Activated gamma-delta T cell treated with anti-CD3 and anti-CD28 coated beads, Interleukin-2, amount 50 U/mL, for 16 hours (primary cell): ENCODE data around the gene CELF4.

ENCODE experiments used
- DNase-seq: peaks from one replicate; pipeline ENCODE4 v3.0.0-alpha.2; 2020; ENCODE audit warnings: low read depth

Gene CELF4

DNA sequence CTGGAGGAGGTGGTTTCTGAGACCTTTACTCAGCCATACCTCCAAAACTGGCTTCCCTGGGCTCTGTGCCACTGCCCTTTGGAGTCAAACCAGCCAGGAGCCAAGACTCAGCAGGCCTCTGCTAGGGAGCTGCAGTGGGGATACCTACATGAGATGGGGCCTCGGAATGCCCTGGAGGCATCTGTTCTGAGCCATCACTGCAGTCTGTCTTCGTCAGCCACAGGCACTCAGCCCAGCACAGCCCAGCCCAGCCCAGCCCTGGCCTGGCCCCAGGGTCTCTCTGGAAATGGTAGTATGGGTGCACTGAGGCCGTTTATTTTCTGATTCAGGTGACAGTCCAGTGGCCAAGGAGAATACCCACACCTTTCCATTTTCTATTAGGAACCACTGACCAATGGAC is 209.8 kb downstream of the CELF4 start:
- DNase-seq: no peak

DNA sequence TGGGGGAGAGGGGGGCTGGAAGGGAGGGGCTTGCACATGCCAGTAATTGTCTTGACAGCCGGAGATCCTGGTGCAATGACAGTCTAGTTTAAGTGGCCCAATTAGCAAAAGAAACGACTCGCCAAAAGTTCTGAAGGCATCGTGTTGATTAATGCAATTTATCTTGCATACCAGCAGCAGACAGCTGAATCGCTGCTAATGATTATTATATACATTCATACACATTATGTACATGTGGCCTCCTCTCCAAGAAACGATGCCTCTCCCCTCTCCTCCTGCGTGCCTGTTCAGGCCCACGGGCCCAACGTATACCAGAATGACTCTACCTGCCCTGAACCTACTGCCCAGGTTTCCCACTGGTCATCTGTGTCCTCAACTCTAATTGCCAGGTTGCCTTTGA is 214.5 kb downstream of the CELF4 start:
- DNase-seq: no peak

DNA sequence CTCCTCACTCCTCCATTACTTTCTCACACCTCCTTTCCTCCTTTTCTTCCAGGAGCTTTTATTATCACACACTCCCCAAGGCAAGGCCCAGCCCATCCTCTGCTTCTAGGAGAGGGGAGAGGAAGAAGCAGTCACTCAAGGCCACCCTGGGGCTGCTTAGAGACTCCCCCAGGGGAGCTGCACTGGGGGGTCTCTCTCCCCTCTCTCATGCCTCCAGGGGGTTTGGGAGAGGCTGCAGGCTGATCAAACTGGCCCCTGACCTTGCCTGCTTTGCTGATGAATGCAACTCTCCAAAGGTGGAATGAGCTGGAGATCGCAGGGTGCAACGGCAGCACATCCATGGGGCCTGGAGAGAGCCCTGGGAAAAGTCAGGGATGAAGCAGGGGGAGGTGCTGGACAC is 216.9 kb downstream of the CELF4 start:
- DNase-seq: no peak

DNA sequence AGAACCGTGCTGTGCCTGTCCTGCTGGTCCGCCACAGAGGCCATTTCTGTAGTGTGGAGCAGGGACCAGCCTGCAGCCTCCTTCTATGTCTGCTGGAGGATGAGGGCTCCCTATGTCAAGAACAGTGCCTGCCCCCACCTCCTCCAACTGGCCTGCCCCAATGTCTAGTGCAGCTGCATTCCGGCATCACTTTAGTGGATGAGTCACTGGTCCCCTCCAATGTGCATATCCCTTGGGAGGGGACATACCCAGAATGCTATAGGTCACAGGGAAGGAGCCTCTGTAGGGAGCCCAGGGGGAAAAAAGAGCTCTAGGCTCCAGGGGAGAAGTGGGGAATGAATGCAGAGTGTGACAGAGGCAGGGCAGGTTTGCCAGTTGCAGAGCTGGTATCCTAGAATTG is 219.6 kb downstream of the CELF4 start:
- DNase-seq: no peak

DNA sequence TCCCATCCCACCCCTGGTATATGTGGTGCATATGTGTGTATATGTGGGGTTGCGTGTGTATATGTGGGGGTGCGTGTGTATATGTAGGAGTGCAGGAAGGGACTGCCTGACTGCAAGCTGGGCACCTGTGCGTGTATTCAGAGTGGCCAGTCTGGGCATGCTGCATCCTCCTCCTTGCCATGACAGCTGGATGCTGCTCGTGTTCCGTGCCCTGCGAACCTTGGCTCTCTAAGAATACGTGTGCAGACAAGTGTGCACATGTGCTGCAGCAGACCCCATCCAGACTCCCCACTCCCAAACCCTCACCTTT is 222.1 kb downstream of the CELF4 start:
- no peak for DNase-seq

DNA sequence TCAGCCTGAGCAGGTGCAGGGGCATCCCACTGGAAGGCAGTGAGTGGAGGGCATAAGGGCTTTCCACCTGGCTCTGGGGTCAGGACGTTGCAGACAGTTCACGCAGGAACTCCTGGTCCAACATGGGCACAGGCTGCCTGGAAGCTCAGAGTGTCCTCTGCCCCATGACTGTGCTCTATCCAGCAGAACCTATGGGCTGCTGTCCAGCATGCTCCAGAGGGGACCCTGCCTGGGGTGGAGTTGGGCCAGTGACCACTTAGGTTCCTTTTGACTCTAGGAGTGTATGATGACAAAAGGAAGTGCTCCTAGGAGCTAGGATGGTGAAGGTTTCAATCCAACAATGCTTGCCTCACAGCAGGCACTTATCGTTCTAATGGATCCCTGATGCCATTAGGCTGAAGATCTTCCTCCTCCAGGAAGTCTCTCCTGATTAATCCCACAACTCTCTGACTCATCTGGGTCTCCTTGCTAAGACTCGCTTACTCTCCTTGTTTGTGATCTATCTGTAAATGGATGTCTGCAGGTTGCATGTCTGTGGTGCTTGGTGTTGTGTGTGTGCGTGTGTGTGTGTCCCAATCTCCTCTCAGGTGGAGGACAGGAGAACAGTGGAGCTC is 224.0 kb downstream of the CELF4 start:
- DNase-seq: no peak

DNA sequence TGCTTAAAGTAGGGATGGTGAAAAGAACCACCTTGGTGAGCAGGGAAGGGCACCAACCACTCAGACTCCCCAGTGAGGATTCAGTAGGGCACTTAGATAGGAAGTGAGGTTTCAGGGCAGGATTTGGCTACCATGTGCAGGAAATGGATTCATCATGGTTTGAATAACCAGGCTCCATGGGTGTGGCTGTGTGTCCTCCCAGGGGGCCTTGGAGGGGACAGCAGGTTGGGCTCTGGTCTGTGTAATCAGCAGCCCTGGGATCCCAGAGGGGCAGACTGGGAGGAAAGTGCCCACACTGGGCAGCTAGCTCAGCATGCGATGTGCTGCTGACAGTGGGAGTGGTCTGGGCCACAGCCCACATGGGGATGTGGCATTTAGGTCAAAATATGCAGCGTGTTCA is 224.6 kb downstream of the CELF4 start:
- no peak for DNase-seq

DNA sequence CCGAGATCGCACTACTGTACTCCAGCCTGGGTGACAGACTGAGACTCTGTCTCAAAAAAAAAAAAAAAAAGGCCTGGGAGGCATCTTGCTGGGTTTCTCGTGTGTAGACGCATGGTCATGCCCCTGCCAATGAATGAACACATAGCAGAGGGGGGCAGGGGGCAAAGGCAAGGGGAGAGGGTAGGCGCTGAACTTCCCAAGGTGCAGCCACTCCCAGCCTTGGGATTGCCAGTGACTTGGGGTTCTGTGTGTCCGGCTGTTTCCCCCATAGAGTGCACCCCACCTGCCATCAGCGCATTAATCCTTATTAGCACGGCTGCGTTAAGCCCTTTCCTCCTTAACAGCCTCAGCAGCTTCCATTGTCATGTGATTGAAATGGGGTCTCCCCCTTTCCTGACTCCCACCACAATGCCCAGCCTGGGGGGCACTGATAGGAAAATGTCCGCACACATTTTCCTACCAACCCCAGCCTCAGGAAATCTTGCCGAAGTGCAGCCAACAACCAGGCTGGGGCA is 225.8 kb downstream of the CELF4 start:
- no peak for DNase-seq

DNA sequence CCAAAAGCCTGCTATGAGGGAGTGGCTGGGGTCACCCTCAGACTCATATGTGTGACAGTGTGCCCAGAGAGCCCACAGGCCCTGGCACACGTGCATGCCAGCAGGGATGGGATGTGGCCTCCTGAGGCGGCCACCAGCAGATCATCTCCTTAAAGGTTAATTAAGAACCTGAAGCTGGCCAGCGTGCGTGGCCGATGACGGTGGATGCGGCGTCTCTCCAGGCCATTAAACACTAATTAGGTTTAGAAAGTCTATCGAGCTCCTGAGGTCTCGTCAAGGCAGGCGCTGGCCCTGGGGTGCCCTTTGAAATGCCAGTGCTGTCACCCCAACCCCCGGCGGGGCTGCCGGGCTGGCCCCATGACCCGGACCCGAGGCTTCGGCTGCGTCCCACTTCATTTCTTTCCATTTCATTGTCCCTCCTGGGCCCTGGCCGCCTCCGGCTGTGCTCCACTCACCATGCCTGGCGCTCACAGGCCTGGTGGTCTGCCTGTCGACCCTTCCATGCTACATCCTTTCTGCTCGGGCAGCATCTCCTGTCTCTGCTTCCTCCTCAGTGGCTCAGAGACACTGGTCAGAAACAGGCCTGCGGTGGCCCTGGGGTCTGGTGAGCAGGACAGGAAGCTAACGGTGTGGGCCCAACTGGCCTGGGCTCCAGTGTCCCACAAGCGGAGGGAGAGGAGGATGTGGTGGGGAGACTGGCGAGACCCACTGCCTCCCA is 228.9 kb downstream of the CELF4 start:
- no peak for DNase-seq

DNA sequence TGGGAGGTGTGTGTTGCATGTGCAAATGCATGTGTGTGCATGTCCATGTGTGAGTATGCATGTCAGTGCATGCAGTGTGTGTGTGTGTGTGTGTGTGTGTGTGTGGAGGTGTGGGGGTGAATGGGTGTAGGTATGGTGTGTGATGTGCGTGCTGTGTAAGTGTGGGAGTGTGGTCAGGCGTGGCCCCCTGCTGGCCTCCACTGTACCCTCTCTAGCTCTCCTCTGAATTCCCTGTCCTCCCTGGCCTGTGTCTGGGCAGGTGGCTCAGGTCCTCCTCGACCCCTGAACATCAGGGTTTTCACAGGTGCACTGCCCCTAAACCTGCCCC is 230.2 kb downstream of the CELF4 start:
- no peak for DNase-seq

DNA sequence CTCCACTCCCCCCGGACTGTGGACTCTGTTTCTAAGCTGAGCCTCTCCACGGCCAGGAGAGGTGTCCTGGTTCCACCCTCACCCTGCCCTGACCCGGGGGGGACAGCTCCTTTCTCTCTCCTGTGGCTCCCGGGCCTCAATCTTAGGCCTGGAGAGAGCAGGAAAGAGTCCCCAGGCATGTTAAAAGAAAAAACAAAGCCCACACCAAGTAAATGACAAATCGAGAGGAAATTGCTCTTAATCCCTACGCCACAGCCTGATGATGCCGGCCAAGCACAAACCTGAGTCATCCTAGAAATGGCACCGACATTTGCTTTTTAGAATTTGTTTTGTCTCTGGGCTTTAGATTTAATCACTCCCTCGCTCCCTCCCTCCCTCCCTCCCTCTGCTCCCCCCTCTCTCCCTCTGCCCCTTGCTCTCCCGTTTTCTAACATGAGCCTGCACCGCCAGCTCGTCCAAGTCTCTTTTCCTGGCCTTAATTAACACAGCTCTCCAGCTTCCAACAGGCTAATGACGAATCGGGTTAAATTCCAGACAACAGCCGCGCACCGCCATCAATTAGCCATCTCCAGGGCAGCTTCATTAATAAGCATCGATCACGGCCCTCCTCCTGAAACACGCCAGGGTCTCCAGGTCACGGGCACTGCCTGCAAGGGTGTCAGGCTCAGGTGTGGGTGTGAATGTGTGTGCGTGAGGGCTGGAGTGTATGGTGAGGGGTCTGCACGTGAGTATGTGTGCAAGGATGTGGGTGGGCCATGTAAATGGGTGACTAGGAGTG is 230.8 kb downstream of the CELF4 start:
- DNase-seq: no peak

DNA sequence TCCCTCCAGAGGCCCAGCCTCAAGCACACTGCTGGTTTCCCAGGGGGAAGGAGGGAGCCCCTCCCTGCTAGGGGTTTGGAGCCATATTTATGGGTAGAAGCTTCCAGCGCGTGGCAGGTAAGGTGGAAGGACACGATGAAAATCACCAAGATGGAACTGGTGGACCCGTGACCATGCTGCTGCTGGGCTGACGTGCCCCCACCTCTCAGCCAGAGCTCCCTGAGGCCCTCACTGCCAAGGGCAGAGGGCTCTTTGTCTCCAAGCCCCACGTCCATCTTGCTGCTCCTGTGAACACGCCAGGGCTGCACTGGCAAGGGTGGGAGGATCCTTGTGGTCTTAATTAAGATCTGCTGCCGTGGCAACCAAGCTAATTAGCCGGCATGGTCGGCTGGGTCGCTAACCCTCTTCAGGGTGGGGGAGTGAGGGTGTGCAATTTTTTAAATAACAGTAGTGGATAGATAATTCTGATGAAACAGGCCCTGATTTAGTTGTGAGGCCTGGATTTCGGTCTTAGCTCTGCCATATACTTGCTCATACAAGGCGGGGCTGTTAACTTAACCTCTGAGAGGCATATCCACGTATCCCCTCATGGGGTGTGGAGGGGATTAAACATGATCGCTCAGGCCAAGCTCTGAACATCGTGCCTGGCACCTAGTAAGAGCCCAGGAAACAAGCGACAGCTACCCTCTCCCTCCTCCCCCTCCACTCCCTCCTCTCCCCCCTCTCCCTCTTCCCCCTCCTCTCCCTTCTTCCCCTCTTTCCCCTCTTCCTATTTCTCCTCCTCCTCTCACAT is 232.8 kb downstream of the CELF4 start:
- DNase-seq: no peak

DNA sequence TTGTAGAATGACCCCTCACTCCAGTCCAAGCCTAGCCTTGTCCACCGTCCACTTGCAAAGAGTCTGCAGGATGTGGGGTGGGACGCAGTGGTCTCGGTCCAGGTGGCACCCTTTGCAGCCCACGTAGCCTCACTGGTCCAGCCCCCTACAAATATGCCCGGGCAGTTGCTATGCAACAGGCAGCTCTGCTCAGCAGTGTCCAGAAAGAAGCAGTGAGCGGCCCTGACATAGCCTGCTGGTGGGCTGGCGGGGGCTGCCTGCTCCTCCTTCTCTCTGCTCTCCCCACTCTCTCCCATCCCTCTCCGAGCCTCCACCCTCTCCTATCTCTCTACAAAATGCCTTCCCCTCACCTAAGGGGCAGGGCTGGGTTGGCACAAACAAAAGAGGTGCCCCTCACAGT is 233.4 kb downstream of the CELF4 start:
- DNase-seq: no peak

DNA sequence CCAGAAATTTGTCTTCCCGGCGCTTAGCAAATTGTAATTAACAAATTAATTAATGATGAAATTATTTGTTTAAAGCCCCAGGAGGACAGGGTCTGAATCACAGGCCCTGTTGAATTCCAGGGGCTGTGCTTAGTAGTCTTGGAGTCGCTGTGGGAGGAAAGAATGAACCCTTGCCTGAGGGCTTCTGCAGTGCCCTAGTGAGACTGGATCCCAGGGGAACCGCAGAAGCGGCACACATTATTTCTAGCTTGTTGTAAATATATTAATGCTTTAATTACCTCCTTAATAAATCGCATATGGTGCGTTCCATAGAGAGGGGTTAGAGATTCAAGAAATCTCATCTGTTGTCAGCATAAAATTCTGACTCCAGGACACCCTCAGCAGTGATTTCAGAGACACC is 235.4 kb downstream of the CELF4 start:
- DNase-seq: no peak

DNA sequence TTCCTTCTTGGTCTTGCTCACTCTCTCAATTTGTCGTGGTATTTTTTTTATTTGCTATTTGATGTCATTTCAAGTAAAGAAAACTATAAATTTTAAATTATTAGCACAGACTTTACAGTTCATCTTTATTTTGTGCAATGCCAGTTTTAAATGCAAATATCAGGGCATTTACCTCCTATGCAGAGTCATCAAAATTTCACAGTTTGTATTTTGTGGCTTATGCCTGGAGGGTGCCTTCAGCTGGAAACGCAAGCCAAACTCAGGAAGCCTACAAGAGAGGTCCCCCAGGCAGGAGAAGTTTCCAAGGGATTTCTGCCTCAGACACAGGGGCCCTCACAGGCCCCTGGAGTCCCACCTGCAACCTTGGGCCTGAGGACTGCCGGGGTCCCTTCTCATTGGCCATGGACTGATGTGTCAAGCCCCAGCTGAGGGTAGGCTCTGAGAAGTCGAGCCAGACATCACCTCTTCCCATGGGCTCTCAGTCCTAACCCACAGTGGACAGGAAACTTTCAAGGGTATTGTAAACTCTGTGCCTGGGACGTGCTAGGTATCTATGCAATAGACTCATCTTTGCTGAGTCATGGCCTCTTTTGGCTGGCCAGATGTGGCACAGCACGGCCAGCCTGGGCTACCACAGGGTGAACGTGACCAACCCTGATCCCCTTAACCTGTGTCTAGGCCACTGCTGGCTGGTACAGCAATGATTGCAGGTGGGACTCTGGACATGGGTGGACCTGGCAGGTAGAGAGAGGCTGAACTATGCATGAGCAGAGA is 236.5 kb downstream of the CELF4 start:
- DNase-seq: no peak

DNA sequence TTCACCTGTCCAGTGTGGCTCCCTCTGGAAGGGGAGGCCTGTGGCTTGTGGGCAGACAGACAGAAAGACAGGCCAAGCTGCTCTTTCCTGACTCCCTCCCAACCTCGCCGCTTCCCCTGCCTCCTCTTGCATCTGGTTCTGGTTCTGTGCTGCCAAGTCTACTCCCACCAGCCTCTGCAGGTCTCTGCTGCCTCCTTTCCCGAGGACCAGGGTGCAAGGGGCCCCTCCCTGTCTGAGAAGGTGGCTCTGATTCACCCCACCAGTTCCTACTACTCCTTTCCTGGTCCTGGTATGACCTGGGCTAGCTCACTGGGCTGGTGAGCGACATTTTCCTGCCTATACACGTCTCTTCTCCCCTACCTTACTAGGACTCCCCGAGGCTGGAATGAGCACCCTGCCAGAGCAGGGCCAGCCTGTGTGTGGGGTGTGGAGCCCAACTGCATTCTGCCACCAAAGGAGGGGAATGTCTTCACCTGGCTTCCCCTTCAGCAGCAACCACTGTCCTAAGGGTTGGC is 238.5 kb downstream of the CELF4 start:
- DNase-seq: no peak

DNA sequence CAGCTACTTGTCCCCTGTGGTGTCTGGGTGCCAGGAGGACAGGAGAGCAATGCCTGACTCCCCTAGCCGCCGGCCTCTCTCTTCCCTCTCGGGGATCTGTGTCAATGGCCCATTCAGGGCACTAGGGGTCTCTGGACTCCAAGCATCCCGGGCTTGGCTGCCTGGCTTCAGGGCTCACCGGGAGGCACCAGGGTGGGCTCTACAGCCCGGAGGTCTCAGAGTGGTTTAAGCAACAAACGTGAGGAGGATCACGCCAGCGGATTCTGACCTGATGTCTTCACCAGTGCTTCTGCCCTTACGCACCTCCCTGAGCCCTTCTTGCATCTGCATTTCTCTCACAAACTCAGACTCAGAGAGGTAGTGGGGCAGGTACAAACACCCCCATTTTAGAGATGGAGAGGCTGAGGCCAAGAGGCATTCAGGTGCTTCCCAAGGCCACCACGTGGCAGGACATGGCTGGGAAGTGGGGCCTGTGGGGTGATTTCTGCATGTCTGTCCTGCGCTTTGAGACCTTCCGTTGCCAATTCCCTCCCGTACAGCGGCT is 243.0 kb downstream of the CELF4 start:
- no peak for DNase-seq

DNA sequence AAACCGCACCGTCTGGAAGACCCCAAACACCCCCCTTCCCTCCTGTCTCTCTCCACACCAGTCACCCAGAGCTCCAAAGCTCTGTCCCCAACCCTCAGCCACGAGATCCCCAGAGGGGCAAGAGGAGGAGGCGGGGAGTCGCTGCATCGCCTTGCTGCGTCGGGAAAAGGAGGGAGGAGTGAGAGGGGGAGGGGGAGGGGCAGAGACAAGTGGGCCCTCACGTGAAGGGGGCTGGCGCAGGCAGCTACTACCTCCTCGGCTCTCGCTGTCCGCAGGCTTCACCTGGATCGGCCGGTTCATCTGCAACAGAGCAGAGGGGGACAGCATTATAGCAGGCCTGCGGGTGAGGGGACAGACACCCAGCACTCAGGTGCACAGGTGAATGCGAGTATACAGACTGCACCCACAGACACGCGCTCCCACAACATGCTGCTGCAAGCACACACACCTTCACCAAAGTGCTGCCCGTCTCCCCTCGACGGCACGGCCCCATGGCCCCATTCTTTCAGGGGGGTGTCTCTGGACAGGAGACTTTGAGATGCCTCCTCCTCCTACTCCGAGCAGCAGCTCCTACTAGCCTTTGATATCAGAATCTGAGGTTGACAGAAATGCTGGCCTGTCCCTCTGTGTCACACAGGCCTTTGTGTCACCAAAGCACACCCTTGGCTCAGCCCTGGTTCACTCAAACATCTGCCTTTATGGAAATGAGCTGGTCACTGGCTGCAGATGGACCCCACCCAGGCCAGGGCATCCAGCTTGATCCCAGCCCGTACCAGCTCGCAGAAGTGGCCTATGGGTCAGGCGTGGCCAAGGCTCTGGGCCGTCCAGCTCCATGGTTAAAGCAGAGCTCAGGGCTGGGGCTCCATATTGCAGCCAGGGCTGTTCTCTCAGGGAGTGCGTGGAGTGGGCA is 243.8 kb downstream of the CELF4 start:
- no peak for DNase-seq

DNA sequence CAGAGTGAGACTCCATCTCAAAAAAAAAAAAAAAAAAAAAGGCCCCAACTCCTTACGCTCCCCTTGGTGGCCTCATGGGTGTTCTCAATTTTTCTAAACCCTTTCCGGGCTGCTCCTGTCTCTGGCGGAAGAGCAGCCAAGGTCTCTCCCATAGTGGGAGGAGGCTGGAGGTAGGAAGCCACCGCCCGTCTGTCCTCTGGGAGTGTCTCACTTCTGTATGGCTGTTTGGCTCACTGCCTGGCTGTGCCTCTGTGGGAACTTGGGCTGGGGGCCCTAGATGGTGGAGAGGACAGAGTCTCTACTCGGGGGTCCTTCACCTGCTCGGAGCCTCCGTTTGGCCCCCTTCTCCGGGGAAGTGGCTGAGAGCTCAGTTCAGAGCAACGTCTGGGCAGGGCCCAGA is 245.3 kb downstream of the CELF4 start:
- DNase-seq: no peak
